ENCODE results near the gene ABHD12. TPM values are rescaled to one million over a fixed set of nuclear protein-coding genes. Genes with fewer than 3 reads are reported as not detected.

The ABHD12 gene
- total RNA-seq, 1 experiment from 2014 or later: 48.3 TPM

DNA sequence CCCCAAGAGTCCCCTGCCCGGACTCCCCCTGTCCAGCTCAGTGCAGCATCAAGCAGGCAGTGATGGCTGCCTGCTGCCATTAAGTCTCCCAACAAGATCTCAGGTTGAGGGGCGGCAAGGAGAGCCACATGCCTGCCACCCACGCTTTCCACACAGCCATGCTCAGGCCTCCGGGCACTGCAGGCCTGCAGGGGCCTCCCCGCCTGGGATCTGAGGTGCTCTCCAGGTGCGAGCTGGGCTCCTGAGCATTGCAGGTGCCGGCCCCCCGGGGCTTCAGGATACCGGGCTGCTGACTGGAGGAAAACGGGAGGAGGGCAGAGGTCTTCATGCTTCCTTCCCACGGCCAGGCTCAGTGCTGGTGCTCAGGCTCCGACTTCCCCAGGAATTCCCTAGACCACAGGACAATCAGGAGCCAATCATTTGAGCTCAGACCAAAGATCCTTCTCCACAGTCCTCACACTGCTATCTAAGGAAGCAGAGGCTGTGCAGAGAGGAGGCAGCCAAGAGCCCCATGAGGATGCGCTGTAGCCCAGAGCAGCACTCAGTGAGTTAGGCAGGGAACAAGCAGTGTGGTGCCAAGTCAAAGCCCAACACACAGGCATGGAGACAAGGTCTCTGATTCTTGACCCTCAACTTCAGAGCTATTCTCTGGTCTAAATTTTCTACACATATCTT is 90.0 kb downstream of the ABHD12 start:
- ChIA-PET POLR2A (ENCODE audit: unreplicated experiment) (no interaction called here), CTCF (interaction anchor here (0.6 to 3.0 kb wide), 3 partner anchors 9 to 99 kb away, joined by 3 to 12 read pairs (median 9); no protein-coding TSS in a partner anchor)
- Histone ChIP-seq H3K4me3 (ENCODE audit: low read length) (no peak overlapping the region), H3K9ac (ENCODE audit: low read length) (no peak overlapping the region), H3K9me3 (ENCODE audit: low read length) (no peaks in the 10 kb centered on the region), H2AFZ (ENCODE audit: low read length) (no peak overlapping the region), H3K79me2 (ENCODE audit: low read length) (no peaks in the 10 kb centered on the region), H3K27me3 (ENCODE audit: low read length) (no peaks in the 10 kb centered on the region), H3K27ac (ENCODE audit: low read length) (no peak overlapping the region), H3K9me2 (replicated peaks; ENCODE audit: low read length) (no peaks in the 10 kb centered on the region), H4K20me1 (ENCODE audit: low read length) (no peaks in the 10 kb centered on the region), H3K4me2 (ENCODE audit: low read length) (no peak overlapping the region), H3F3A (ENCODE audit: low read length, unreplicated experiment) (no peaks in the 10 kb centered on the region), H3K36me3 (ENCODE audit: low read depth, low read length) (peaks cover 24% of the 10 kb centered on the region; the same call in 1 of the 2 replicates), H3K4me1 (ENCODE audit: insufficient read depth, low read length) (peaks cover 6% of the 10 kb centered on the region; the same call in 1 of the 2 replicates)
- TF ChIP-seq, protein P1, sequence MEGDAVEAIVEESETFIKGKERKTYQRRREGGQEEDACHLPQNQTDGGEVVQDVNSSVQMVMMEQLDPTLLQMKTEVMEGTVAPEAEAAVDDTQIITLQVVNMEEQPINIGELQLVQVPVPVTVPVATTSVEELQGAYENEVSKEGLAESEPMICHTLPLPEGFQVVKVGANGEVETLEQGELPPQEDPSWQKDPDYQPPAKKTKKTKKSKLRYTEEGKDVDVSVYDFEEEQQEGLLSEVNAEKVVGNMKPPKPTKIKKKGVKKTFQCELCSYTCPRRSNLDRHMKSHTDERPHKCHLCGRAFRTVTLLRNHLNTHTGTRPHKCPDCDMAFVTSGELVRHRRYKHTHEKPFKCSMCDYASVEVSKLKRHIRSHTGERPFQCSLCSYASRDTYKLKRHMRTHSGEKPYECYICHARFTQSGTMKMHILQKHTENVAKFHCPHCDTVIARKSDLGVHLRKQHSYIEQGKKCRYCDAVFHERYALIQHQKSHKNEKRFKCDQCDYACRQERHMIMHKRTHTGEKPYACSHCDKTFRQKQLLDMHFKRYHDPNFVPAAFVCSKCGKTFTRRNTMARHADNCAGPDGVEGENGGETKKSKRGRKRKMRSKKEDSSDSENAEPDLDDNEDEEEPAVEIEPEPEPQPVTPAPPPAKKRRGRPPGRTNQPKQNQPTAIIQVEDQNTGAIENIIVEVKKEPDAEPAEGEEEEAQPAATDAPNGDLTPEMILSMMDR (conservative IDR thresholded peaks at IDR 0.05; ENCODE audit: low read depth, low read length): no peak
- TF ChIP-seq EZH2 (IDR thresholded peaks at IDR 0.05; ENCODE audit: low read length, unreplicated experiment): no peak
- no peak for TF ChIP-seq EZH2phosphoT487 (IDR thresholded peaks at IDR 0.05; ENCODE audit: borderline replicate concordance, low read length)
- TSS peak; percentile 9 for BruUV-seq (replicated peaks)
- intact Hi-C loops (cut with micrococcal nuclease): loop anchor here (2.0 kb wide), 1 partner anchor 98 kb away; no protein-coding TSS in a partner anchor
- ATAC-seq: peak; percentile 33
- no peak for DNase-seq

DNA sequence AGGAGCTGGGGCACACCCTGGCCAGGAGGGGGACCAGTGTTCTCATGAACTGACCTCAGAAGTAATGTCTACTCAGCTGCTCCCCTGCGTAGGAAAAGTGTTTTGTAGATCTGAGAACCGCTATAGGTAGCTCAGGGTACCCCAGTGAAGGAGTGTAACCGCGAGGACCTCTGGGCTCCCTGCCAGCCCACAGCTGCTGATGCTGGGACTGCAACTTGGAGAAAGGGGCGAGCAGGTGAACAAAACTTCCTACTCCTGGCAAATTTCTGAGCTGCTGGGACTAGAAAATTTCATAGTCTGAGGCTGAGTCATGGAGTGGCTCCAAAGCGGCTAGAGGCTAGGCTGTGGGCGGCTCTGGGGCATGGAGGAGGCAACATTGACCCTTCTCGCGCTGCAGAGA is 90.8 kb downstream of the ABHD12 start:
- peaks cover 29% of the 10 kb centered on the region; the same call in 1 of the 2 replicates for H3K36me3 ChIP-seq (ENCODE audit: low read depth, low read length)

More for the DNA sequence above, 90.8 kb downstream of the ABHD12 start:
- H3K9me3 ChIP-seq (ENCODE audit: low read length): no peaks in the 10 kb centered on the region
- ChIA-PET CTCF (interaction anchor here (1.4 to 3.0 kb wide), 2 partner anchors 10 to 99 kb away, joined by 9 to 12 read pairs; no protein-coding TSS in a partner anchor), POLR2A (ENCODE audit: unreplicated experiment) (no interaction called here)
- H3F3A ChIP-seq (ENCODE audit: low read length, unreplicated experiment): no peaks in the 10 kb centered on the region
- BruUV-seq (replicated peaks): TSS peak; percentile 2
- peaks cover 6% of the 10 kb centered on the region; the same call in 1 of the 2 replicates for H3K4me1 ChIP-seq (ENCODE audit: insufficient read depth, low read length)
- no peak overlapping the region for H3K4me2 ChIP-seq (ENCODE audit: low read length)
- no peak overlapping the region for H3K4me3 ChIP-seq (ENCODE audit: low read length)
- no peak overlapping the region for H3K9ac ChIP-seq (ENCODE audit: low read length)
- TF ChIP-seq EZH2 (IDR thresholded peaks at IDR 0.05; ENCODE audit: low read length, unreplicated experiment) (no peak), EZH2phosphoT487 (IDR thresholded peaks at IDR 0.05; ENCODE audit: borderline replicate concordance, low read length) (no peak)
- TF ChIP-seq, protein P1 (conservative IDR thresholded peaks at IDR 0.05; ENCODE audit: low read depth, low read length): no peak
- H3K27me3 ChIP-seq (ENCODE audit: low read length): no peaks in the 10 kb centered on the region
- peak; percentile 16 for ATAC-seq
- H3K27ac ChIP-seq (ENCODE audit: low read length): no peak overlapping the region
- H4K20me1 ChIP-seq (ENCODE audit: low read length): no peaks in the 10 kb centered on the region
- no peaks in the 10 kb centered on the region for H3K79me2 ChIP-seq (ENCODE audit: low read length)
- DNase-seq: peak; percentile 31
- no peak overlapping the region for H2AFZ ChIP-seq (ENCODE audit: low read length)
- no peaks in the 10 kb centered on the region for H3K9me2 ChIP-seq (replicated peaks; ENCODE audit: low read length)
- intact Hi-C loops (cut with micrococcal nuclease): loop anchor here (2.0 to 10.0 kb wide), 2 partner anchors 99 to 305 kb away; partner anchors contain the start of gene APMAP

Data from PC-3 (cell line).